Left lung (tissue), 10 donors: ENCODE data around the gene RAMACL. TPM values are rescaled to one million over a fixed set of nuclear protein-coding genes. Genes with fewer than 3 reads are reported as not detected.

Experiments
- ATAC-seq: fragments of 200-7000 bp; cut with Tn5 transposase; one replicate; pipeline ENCODE4 v1.9.1; 2020; ENCODE audit warnings: moderate library complexity
- DNase-seq, 4 donors: peaks; one replicate each; pipeline ENCODE4 v3.0.0-alpha.2; 2013 to 2020
- H3K27ac ChIP-seq, 2 donors: fragments of 200-600 bp; sonication (generic) in 1 of 2; one replicate each; pipeline versions ENCODE4 v1.5.0 to v1.8.0; 2020 to 2021
- H3K27me3 ChIP-seq, 2 donors: fragments of 200-600 bp; sonication (generic) in 1 of 2; one replicate each; pipeline versions ENCODE4 v1.5.0 to v1.8.0; 2020 to 2021
- H3K36me3 ChIP-seq, 2 donors: fragments of 200-600 bp; sonication (generic) in 1 of 2; one replicate each; pipeline versions ENCODE4 v1.5.0 to v1.8.0; 2020 to 2021
- H3K4me1 ChIP-seq, 2 donors: fragments of 200-600 bp; one replicate each; pipeline ENCODE4 v1.8.0; 2021
- H3K4me3 ChIP-seq, 2 donors: fragments of 200-600 bp; sonication (generic) in 1 of 2; one replicate each; pipeline versions ENCODE4 v1.5.0 to v1.8.0; 2020 to 2021; ENCODE audit warnings: mild to moderate bottlenecking in 1 of 2
- H3K9me3 ChIP-seq, 2 donors: fragments of 200-600 bp; sonication (generic) in 1 of 2; one replicate each; pipeline versions ENCODE4 v1.5.0 to v1.8.0; 2020 to 2021
- CTCF ChIP-seq, 2 donors: fragments of 200-600 bp; sonication (generic) in 1 of 2; IDR thresholded peaks; one replicate each; pipeline versions ENCODE4 v1.5.0 to v1.8.0; 2021; ENCODE audit warnings: antibody characterized with exemption in 2 of 2
- intact Hi-C, 2 donors: fragments of 100-400 bp; cut with DNase I; formaldehyde crosslinking; loops; one replicate each; pipeline versions ENCODE4 v1.11.2 to v1.14.2; 2022
- polyA plus RNA-seq, 6 donors: library from polyadenylated mRNA; unstranded; fragments of 120-200 nt; gene quantifications; one replicate each; pipeline ENCODE4 v1.2.1, GENCODE V29; 2013; ENCODE audit not compliant: insufficient read length in 6 of 6
- total RNA-seq, 2 donors: library from RNA; stranded (reverse); fragmentation: NEBNext Ultra II Directional; extraction: Animal tissue kit (Norgen Biotek cat#: 25700); gene quantifications; one replicate each; pipeline ENCODE4 v1.2.1, GENCODE V29; 2021
- donor health status: DM: no; HTN: yes; CAD: no.
- donor health status: DM: no; HTN: no; CAD: no.

The RAMACL gene
- total and polyA plus RNA-seq, 8 donors: 0.27 to 6.0 (median 0.47) TPM

- Histone ChIP-seq H3K4me3 (no peak overlapping the region), H3K9me3 (no peaks in the 10 kb centered on the region), H3K27me3 (no peaks in the 10 kb centered on the region), H3K36me3 (peaks cover 0 to 20% of the 10 kb centered on the region in 2 donors), H3K27ac (no peak overlapping the region), H3K4me1 (peaks cover 0 to 35% of the 10 kb centered on the region in 2 donors)
- intact Hi-C loops: no loop called here
- TF ChIP-seq CTCF (IDR thresholded peaks at IDR 0.05): no peak
- DNase-seq: no peak
- no peak for ATAC-seq
Measured at GRCh38 chr6:166560222-166560621, 26.3 kb downstream of the RAMACL start.

- H3K4me3 ChIP-seq: no peak overlapping the region
- TF ChIP-seq CTCF (IDR thresholded peaks at IDR 0.05): no peak
- peaks cover 0 to 15% of the 10 kb centered on the region in 2 donors for H3K36me3 ChIP-seq
- DNase-seq (no peak), ATAC-seq (no peak)
- intact Hi-C loops: no loop called here
- H3K27ac ChIP-seq: no peak overlapping the region
- no peaks in the 10 kb centered on the region for H3K9me3 ChIP-seq
- H3K4me1 ChIP-seq: peaks cover 0 to 41% of the 10 kb centered on the region in 2 donors
- H3K27me3 ChIP-seq: no peaks in the 10 kb centered on the region
Measured at GRCh38 chr6:166559662-166560061, 26.8 kb downstream of the RAMACL start.

- TF ChIP-seq CTCF (IDR thresholded peaks at IDR 0.05): no peak
- Histone ChIP-seq H3K27ac (no peak overlapping the region), H3K4me3 (no peak overlapping the region), H3K36me3 (peaks cover 0 to 11% of the 10 kb centered on the region in 2 donors), H3K27me3 (no peaks in the 10 kb centered on the region), H3K4me1 (peaks cover 0 to 42% of the 10 kb centered on the region in 2 donors), H3K9me3 (no peaks in the 10 kb centered on the region)
- no peak for ATAC-seq
- intact Hi-C loops: no loop called here
- no peak for DNase-seq
Measured at GRCh38 chr6:166559211-166559610, 27.3 kb downstream of the RAMACL start.

GRCh38 chr6:166558156-166559005, 28.1 kb downstream of the RAMACL start:
- Histone ChIP-seq H3K27me3 (no peaks in the 10 kb centered on the region), H3K9me3 (no peaks in the 10 kb centered on the region), H3K27ac (no peak overlapping the region), H3K4me1 (peaks cover 0 to 43% of the 10 kb centered on the region in 2 donors), H3K36me3 (peaks cover 0 to 10% of the 10 kb centered on the region in 2 donors), H3K4me3 (no peak overlapping the region)
- intact Hi-C loops: no loop called here
- DNase-seq (no peak), ATAC-seq (no peak)
- TF ChIP-seq CTCF (IDR thresholded peaks at IDR 0.05): no peak

GRCh38 chr6:166556863-166557322, 29.6 kb downstream of the RAMACL start:
- no peak for TF ChIP-seq CTCF (IDR thresholded peaks at IDR 0.05)
- Histone ChIP-seq H3K27me3 (no peaks in the 10 kb centered on the region), H3K27ac (peak overlapping the region; percentile 70 to 78), H3K9me3 (no peaks in the 10 kb centered on the region), H3K4me1 (peaks cover 0 to 43% of the 10 kb centered on the region in 2 donors), H3K36me3 (peaks cover 0 to 3% of the 10 kb centered on the region in 2 donors), H3K4me3 (no peak overlapping the region)
- DNase-seq (peak in 2 of 4 donors; percentile 88 to 91), ATAC-seq (peak; percentile 95)
- intact Hi-C loops: no loop called here
